K562 (cell line): ENCODE measurements around the gene DNM1. TPM values are rescaled to one million over a fixed set of nuclear protein-coding genes. Genes with fewer than 3 reads are reported as not detected.

Experiments used
- CHCHD3 ChIP-seq: fragments of 250-450 bp; sonication (Bioruptor Pico); IDR thresholded peaks from 2 replicates; pipeline ENCODE4 v2.1.2; 2022; ENCODE audit warnings: mild to moderate bottlenecking
- ELF4 ChIP-seq: fragments of 450-650 bp; formaldehyde crosslinking; IDR thresholded peaks from 2 replicates; pipeline ENCODE4 v1.4.0; 2022; ENCODE audit warnings: missing genetic modification characterization
- LARP7 ChIP-seq: fragments of 450-650 bp; IDR thresholded peaks from 2 replicates; pipeline ENCODE4 v1.6.1; 2016
- MITF ChIP-seq: IDR thresholded peaks from 2 replicates; pipeline ENCODE4 v1.6.1; 2014; ENCODE audit warnings: antibody characterized with exemption
- TCF3 ChIP-seq: sonication (generic); formaldehyde crosslinking; IDR thresholded peaks from 2 replicates; pipeline ENCODE4 v1.4.0; 2020; ENCODE audit warnings: mild to moderate bottlenecking, missing genetic modification reagents
- TGIF2 ChIP-seq: sonication (generic); formaldehyde crosslinking; IDR thresholded peaks from 2 replicates; pipeline ENCODE4 v1.8.1; 2022; ENCODE audit warnings: mild to moderate bottlenecking, missing genetic modification reagents, moderate library complexity
- polyA plus RNA-seq, 8 experiments: library from polyadenylated mRNA; depleted of rRNA in 4 of 8; stranded (reverse) in 5 of 8; unstranded in 3 of 8; fragments of >200 nt; fragmentation: Nextera tagmentation in 2 of 8; fragmentation: Illumina TruSeq in 1 of 8; extraction: Ambion mirVana in 2 of 8; extraction: Trizol in 1 of 8; gene quantifications; 2 replicates each; pipeline versions ENCODE4 v1.2.1 to v1.2.3, GENCODE V29; 2011 to 2014; ENCODE audit warnings: inconsistent platforms in 1 of 8, missing spikeins in 1 of 8
- total RNA-seq, 7 experiments: library from RNA; depleted of rRNA in 6 of 7; stranded (reverse); fragments of >200 nt in 6 of 7; fragmentation: Illumina TruSeq in 2 of 7; extraction: Trizol in 2 of 7; gene quantifications; 2 replicates each; pipeline versions ENCODE4 v1.2.1 to v1.2.3, GENCODE V29; 2011 to 2021; ENCODE audit warnings: low replicate concordance in 1 of 7
- TF ChIP-seq, protein P1 (sequence below): fragments of 450-650 bp; IDR thresholded peaks from 2 replicates; pipeline ENCODE4 v1.6.1; 2016; ENCODE audit warnings: mild to moderate bottlenecking, moderate library complexity
- TF ChIP-seq, protein P2 (sequence below), 3 experiments: fragments of 200-800 bp in 1 of 3; sonication (Bioruptor generic) in 1 of 3; sonication (generic) in 1 of 3; formaldehyde crosslinking in 1 of 3; IDR thresholded peaks; 2 replicates each; pipeline versions ENCODE4 v1.6.1 to v1.8.0; 2016 to 2022; ENCODE audit warnings: mild to moderate bottlenecking in 2 of 3, missing compliant biosample characterization in 2 of 3, missing genetic modification characterization in 2 of 3, missing genetic modification reagents in 1 of 3

Gene DNM1
- total and polyA plus RNA-seq, 9 of the 15 experiments (the other 6 are each of a cell fraction or from before 2014, with no cell fraction given) = 0.39 to 23.1 (median 9.1) TPM

GRCh38 chr9:128159784-128160602, 43.2 kb upstream of the DNM1 start, which contains the start of gene BBLN (continued):
- TF ChIP-seq, protein P1, sequence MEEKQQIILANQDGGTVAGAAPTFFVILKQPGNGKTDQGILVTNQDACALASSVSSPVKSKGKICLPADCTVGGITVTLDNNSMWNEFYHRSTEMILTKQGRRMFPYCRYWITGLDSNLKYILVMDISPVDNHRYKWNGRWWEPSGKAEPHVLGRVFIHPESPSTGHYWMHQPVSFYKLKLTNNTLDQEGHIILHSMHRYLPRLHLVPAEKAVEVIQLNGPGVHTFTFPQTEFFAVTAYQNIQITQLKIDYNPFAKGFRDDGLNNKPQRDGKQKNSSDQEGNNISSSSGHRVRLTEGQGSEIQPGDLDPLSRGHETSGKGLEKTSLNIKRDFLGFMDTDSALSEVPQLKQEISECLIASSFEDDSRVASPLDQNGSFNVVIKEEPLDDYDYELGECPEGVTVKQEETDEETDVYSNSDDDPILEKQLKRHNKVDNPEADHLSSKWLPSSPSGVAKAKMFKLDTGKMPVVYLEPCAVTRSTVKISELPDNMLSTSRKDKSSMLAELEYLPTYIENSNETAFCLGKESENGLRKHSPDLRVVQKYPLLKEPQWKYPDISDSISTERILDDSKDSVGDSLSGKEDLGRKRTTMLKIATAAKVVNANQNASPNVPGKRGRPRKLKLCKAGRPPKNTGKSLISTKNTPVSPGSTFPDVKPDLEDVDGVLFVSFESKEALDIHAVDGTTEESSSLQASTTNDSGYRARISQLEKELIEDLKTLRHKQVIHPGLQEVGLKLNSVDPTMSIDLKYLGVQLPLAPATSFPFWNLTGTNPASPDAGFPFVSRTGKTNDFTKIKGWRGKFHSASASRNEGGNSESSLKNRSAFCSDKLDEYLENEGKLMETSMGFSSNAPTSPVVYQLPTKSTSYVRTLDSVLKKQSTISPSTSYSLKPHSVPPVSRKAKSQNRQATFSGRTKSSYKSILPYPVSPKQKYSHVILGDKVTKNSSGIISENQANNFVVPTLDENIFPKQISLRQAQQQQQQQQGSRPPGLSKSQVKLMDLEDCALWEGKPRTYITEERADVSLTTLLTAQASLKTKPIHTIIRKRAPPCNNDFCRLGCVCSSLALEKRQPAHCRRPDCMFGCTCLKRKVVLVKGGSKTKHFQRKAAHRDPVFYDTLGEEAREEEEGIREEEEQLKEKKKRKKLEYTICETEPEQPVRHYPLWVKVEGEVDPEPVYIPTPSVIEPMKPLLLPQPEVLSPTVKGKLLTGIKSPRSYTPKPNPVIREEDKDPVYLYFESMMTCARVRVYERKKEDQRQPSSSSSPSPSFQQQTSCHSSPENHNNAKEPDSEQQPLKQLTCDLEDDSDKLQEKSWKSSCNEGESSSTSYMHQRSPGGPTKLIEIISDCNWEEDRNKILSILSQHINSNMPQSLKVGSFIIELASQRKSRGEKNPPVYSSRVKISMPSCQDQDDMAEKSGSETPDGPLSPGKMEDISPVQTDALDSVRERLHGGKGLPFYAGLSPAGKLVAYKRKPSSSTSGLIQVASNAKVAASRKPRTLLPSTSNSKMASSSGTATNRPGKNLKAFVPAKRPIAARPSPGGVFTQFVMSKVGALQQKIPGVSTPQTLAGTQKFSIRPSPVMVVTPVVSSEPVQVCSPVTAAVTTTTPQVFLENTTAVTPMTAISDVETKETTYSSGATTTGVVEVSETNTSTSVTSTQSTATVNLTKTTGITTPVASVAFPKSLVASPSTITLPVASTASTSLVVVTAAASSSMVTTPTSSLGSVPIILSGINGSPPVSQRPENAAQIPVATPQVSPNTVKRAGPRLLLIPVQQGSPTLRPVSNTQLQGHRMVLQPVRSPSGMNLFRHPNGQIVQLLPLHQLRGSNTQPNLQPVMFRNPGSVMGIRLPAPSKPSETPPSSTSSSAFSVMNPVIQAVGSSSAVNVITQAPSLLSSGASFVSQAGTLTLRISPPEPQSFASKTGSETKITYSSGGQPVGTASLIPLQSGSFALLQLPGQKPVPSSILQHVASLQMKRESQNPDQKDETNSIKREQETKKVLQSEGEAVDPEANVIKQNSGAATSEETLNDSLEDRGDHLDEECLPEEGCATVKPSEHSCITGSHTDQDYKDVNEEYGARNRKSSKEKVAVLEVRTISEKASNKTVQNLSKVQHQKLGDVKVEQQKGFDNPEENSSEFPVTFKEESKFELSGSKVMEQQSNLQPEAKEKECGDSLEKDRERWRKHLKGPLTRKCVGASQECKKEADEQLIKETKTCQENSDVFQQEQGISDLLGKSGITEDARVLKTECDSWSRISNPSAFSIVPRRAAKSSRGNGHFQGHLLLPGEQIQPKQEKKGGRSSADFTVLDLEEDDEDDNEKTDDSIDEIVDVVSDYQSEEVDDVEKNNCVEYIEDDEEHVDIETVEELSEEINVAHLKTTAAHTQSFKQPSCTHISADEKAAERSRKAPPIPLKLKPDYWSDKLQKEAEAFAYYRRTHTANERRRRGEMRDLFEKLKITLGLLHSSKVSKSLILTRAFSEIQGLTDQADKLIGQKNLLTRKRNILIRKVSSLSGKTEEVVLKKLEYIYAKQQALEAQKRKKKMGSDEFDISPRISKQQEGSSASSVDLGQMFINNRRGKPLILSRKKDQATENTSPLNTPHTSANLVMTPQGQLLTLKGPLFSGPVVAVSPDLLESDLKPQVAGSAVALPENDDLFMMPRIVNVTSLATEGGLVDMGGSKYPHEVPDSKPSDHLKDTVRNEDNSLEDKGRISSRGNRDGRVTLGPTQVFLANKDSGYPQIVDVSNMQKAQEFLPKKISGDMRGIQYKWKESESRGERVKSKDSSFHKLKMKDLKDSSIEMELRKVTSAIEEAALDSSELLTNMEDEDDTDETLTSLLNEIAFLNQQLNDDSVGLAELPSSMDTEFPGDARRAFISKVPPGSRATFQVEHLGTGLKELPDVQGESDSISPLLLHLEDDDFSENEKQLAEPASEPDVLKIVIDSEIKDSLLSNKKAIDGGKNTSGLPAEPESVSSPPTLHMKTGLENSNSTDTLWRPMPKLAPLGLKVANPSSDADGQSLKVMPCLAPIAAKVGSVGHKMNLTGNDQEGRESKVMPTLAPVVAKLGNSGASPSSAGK = no peak
- TF ChIP-seq, protein P2, sequence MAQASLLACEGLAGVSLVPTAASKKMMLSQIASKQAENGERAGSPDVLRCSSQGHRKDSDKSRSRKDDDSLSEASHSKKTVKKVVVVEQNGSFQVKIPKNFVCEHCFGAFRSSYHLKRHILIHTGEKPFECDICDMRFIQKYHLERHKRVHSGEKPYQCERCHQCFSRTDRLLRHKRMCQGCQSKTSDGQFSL (CRISPR knock-in tag; IDR thresholded peaks at IDR 0.05) = no peak
- TF ChIP-seq, protein P2 (tag; IDR thresholded peaks at IDR 0.05) = no peak
- TF ChIP-seq CHCHD3 (CRISPR knock-in tag) (peak; percentile 95), TGIF2 (CRISPR knock-in tag) (no peak), MITF (no peak), TCF3 (CRISPR knock-in tag) (no peak), ELF4 (CRISPR knock-in tag) (0 out of 2 replicates have a peak, but pooled peaks have one; percentile 50), LARP7 (peak; percentile 74; the same call in 1 of the 2 replicates)
